HG02759 (cell line): ENCODE data around the gene ANTXR1.
"Not testable (repeated sequence)": the region's sequence is repeated elsewhere in the genome, so short reads cannot be mapped to it uniquely, and the experiment has no call there.

Experiments
- ATAC-seq: cut with Tn5 transposase; IDR thresholded peaks from one replicate; pipeline ENCODE4 v1.9.1; 2021; ENCODE audit warnings: mild to moderate bottlenecking, moderate library complexity; ENCODE audit not compliant: unreplicated experiment

The ANTXR1 gene

DNA sequence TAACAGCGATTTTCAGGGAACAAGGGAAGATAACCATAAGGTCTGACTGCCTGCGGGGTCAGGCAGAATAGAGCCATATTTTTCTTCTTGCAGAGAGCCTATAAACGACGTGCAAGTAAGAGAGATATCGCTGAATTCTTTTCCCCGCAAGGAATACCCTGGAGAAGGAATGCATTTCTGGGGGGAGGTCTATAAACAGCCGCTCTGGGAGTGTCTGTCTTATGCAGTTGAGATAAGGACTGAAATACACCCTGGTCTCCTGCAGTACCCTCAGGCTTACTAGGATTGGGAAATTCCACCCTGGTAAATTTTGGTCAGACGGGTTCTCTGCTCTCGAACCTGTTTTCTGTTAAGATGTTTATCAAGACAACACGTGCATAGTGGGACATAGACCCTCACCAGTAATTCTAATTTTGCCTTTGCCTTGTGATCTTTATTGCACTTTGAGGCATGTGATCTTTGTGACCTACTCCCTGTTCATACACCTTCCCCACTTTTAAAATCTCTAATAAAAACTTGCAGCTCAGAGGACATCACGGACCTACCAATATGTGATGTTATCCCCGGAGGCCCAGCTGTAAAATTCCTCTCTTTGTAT is 247.1 kb downstream of the ANTXR1 start:
- ATAC-seq = not testable (repeated sequence)

DNA sequence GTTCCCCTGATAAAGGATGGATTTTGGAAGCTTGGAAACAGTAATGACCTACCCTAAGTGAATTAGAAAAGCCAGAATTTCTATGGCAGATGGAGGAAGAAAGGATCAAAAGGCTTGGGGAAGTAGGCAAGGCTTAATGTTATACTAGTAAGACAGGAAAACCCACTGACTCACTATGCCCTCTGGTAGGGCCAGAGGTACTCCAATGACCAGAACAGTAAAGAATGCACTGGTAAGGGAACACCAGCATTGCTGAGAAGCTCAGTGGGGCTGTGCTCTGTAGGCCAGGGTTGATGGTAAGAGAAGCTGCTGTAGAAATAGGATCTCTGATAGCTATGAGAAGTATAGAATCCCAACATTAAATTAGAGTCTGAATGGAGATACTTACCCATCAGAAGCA is 247.7 kb downstream of the ANTXR1 start:
- ATAC-seq = no peak

DNA sequence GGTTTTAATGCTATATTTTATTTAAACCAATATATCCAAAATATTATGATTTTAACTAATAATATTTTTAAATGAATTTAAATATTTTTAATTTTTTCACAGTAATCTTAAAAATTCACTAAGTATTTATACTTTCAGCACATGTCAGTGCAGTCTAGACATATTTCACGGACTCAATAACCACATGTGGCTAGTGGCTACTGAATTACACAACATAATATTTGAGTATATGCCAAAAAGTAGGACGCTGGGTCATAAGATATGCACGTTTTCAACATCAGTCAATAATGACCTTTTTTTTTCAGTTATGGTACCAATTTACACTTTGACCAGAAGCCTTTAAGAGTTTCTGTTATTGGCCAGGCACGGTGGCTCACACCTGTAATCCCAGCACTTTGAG is 256.4 kb downstream of the ANTXR1 start:
- ATAC-seq = no peak

DNA sequence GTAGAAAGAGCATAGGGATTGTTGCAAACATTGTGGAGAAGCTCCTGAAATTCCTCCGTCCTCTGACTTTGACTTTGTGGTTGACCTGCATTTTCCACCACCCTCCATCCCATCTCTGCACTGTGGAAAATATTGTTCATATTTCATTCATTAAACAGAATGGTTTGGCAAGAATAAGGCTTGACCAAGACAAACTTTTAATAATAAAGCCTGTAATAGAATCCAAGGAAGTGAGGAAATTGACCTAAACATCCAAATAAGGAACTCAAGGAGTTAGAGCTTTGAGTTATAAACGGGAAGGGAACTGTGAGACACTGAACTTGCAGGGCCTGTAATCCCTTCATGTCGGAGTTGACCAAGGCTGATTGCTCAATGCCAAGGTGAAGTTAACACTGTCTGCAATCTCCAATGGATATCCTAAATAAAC is 258.9 kb downstream of the ANTXR1 start:
- ATAC-seq = no peak

DNA sequence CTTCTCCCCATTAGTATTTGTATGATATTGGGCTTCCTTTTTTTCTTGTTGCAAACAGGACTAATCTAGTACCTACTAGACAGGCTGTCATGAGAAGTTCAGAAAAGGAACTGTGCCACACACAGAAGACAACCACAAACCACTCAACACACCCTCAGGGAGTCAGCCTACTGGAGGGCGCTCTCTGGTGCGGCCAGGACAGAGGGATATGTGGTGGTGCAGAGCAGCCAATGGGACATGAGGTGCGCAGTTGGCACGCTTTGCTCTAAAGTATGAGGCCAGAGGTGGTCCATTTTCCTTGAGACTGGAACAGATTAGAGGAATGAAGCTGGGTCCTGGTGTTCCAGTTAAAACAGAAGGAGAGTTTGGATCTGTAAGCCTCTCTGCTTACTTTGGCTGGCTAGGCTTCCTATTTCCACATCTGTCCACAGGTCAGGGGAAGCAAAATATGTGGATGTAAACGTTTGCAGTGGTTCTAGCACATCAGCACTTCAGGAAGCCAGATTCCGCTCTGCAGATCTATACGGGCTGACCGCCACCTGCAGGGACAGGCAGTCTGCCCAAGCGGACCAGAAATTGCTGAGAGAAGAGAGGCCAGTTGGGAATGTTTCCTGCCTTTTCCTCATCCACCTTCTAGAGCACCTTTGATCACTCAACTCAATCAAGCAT is 260.0 kb downstream of the ANTXR1 start:
- no peak for ATAC-seq

DNA sequence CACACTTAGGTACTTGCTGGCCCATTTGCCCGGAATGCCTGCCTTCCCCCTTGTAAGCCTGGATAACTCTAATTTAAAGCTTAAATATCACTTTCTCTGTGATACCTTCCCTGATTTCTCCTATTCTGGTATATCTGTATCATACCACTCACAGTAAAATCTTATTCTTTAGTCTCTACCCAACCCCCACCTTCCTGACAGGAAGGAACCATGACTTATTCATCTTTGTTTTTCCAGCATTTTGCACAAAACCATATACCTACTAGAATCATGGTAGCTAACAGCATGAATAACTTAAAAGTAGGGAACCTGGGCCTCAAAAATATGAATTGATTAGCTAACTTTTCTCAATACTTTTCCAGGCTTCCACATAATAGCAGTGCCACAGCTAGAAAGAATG is 262.5 kb downstream of the ANTXR1 start:
- ATAC-seq = no peak

DNA sequence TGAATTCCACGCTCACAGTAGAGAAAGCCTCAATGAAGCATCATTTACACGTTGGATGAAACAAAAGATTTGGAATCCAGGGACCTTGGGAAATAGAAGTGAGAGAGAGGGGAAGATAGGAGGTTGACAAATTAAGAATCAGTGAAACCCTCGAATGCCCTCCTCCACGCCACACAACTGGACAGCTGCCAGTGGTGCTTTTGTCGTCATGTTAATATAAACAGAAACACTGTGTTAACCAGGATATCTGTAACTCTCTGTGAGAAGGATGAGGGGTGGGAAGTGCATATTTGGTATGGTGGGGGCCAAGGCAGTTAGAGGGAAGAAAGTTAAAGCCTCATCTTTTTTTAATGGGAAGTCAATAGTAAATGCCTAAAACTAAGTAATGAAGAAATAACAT is 265.4 kb downstream of the ANTXR1 start:
- no peak for ATAC-seq

DNA sequence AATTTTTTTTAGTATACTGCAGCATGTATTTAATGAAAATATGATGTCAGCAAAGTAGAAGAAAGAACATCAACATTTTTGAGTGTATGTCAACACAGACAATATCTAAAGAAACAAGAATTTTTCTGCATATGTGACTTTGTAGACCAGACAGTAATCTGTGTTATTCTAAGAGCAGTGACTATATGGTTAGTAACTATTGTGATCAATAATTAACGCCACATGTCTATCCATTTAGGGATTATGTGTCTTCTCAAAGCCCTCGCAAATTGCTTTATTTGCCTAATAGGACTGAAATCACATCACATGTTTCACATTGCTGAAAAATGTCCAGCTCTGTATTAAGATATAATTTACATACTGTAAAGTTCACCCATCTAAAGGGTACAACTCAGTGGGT is 266.2 kb downstream of the ANTXR1 start:
- no peak for ATAC-seq

DNA sequence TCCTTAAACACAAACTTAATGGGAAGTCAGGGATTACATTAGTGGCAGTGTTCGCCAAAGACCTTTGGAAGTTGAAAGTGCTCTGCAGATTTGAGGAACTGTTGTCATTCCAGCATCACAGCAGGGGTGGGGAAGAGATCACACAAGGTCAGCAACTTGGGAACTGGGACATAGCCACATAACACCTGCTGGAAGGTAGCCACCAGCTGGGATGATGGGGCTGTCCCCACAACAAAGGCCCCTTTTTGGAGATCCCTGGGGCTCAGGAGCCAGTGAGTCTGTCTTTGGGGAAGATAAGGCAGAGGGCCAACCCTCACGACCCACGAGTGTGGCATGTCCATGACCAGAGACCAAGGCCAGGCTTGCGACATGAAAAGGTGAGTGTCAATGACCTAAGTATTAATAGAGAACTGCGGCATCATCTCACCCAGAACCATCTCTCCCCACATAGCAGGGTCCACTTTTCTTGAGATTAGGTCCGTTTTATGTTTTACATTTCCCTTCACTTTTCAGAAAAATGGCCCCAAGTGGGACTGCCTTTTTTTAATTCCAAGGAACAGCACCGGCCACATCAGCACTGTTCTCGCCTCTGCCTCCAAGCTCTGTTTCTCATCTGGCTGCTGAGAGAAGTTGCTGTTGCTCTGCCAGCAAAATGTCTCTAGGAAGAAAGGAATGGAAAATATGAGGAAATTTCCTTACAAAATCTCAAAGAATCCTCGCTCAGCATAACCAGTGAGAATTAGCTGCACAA is 267.1 kb downstream of the ANTXR1 start:
- ATAC-seq = no peak

DNA sequence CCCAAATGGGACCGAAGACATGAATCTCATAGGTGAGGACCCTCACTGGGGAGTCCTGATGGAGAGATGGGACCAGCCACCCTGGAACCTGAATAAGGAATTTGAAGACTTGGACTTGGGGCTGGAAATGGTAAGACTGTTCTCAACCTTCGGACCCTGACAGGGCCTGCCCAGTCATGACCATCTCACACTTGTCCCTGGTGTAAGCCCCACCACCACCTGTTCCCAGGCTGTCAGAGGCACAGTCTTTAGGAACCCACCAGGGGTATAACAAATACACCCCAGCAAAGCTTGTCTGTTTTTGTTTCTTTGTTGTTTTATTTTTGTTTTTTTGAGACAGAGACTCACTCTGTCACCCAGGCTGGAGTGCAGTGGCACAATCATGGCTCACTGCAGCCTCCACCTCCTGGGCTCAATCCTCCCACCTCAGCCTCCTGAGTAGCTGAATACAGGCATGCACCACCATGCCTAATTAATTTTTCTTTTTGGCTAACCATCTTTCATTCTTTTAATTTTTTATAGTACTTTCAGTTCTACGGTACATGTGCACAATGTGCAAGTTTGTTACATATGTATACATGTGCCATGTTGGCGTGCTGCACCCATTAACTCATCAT is 267.9 kb downstream of the ANTXR1 start:
- no peak for ATAC-seq

DNA sequence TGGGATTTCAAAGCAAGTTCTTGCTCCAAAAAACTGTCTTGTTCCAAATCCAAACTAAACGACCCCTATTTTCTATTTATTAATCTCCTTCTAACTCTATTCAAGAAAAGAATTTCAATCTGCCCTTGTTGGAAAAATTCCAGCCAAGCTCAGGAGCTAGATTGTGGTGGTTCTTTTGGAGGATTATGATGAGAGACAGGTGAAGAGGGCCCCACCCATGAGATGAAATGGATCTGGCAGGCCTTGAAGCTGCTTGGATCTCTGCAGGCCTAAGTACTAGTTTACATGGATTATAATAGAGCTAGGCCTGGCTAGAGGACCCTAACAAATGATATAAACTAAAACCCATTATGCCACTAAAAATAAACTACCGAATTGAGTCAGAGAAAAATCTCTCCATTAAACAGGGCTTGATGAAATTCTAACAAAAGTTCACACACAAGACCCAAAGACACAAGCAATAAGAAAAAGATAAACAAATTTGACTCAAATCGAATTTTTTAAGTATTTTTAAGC is 272.5 kb downstream of the ANTXR1 start:
- ATAC-seq = no peak

DNA sequence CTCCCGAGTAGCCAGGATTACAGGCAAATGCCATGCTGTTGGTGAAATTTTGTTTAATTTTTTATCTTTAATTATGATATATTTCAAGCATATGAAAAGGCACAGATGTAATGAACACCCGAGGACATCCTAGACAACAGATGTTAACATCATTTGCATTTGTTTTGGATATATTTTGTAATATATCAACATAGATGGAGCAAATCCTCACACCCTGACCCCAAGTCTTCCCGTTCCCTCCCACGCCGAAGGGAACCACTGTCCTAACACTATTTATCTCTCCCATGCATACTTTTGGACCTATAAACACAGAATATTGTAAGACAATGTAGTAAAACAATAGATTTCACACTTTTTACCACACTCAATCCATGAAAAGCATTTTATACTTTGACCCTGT is 274.6 kb downstream of the ANTXR1 start:
- ATAC-seq = no peak

DNA sequence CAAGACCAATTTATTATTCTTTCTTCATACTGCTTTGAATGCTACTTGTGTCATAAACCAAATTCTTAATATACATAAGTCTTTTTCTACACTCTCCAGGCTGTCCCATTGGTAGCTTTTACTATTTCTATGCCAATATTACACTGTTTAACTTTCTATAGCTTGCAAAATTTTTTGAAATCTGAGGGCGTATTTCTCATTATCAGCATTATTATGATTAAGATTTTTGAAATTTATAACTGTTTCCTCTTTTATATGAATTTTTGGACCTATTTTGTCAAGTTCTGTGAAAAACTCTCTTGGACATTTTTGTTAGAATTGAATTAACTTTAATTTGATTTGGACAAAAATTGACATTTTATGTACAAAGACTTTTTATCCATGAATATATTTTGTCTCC is 275.4 kb downstream of the ANTXR1 start:
- ATAC-seq = no peak

DNA sequence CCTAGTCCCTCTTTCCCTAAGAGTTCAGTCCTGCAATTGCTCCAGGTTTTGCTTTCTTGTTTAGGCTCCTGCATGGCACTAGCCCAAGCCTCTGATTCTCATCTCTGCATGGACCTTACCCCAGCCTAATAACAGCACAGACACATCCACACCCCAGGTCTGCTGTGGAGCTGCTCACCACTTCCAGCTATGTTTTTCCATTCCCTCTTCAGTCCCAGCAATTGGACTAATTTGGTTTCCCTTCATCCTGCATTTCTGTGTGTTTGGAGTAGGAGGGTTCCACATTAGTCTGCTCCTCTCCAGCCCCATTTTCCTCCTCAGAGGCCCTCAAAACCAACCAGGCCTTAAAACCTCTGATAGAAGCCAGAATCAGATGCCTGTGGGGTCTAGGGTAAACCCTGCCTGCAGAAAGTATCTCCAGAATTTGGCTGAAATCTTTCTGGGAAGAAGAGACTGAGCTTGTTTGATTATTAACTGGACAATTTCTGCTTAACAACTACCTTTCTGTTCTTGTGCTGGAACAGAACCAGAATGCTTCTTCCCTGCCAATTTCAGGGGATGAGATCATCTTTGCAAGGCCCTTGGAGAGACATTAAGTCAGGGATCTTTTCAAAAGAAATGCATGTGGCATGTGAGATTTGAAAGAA is 278.1 kb downstream of the ANTXR1 start:
- ATAC-seq = no peak

DNA sequence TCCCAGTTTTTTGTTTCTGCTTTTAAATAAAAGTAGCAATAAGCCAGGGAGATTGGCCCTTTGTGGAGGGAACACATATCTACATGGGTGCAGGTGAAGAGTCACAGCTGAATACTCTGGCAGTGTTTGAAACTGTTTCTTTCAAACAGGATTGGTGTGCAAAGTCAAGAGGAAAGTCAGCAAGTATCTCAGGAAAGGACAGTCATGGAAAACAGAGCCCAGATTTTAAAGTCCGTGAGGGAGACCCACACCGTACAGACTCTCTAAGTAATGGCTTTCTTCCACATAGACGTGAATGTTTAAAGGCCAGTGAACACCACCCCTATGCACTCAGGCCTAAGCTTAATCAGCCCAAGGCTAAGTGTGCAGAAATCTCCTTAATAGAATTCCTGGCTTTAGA is 278.7 kb downstream of the ANTXR1 start:
- no peak for ATAC-seq

DNA sequence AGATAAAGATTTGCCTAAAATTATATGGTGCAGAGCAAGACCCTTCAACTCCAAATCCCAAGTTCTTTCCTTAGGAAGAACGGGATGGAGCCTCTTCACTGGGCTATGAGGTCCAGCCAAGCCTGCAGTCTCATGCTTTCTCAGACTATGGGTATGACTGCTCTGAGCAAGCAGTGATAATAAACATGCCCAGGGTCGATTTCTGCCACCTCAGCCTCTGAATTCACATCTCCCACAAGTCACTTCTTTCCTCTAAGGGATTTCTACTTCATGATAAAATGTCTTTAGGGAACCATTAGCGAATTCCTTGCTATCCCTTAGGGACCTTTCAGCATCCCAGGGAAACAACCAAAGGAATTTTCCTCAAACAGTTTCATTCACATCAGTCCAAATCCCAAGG is 279.3 kb downstream of the ANTXR1 start:
- ATAC-seq = no peak

DNA sequence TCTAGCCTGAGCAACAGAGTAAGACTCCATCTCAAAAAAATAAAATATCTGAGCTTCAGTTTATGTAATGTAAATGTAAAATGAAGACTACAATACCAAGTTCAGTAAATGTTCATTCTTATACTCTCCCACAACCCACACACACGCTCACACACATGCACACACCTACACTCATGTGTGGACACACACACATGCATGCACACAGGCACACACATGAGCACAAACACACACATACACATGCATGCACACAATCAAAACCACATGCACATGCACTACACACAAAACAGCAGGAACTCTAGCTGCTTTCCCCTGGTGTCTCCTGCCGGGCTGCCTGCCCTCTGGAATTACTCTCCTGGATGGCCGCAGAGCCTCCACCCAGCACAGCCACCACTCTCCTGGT is 283.4 kb downstream of the ANTXR1 start:
- no peak for ATAC-seq

DNA sequence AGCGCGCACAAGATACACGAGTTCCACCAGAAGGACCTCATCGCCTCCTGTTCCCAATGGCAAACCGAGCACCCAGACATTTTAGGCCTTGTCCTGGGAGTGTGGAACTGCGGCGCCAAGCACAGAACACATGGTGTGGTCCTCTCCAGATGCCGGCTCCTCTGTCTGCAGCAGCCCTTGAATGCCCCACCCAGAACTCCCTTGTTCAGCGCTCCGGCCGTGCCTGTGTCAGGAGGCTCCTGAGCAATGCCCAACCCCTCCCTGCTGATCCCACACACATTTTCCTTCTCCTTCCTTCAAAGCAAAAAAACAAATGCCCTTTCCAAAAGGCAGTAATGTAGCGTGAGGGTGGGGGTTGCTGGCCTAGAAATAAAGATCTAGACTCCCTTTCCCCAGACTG is 284.2 kb downstream of the ANTXR1 start:
- ATAC-seq = no peak

DNA sequence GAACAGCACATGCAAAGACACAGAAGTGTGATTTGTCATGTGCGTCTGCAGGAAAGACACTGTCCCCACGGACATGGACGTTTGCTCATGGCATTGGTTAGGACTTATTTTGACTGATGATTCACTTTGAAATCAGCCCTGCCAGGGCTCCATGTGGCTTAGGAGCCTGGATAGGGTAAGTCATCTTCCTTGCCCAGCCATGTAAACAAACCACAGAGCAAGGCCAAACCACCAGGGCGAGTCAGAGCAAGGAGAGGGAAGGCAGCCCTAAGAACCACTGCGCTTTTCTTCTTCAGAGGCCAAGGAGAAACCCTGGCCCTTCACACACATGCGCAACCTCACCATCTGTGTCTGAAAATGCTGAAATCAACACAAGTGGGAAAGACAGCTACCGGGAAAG is 285.3 kb downstream of the ANTXR1 start:
- ATAC-seq = no peak

DNA sequence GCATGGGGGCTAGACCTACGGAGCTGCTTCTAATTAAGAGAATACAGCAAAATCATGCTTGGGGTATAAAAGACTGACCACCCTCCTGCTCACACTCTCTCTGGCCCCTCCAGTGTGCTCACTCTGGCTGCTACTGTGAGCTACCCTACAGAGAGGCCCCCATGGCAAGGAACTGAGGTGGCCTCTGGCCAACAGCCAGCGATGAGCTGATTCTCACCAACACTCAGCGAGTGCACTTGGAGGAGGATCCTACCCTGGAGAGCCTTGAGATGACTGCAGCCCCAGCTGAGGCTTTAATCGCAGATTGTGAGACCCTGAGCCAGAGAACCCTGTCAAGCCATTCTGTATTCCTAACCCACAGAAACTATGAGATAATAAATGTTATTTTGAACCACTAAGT is 285.9 kb downstream of the ANTXR1 start:
- no peak for ATAC-seq
